Erythroblast (primary cell): ENCODE measurements around the gene SPATA20.

Source experiments
- DNase-seq, 2 experiments: peaks; one replicate each; lab custom pipeline; 2025; lab: John Stamatoyannopoulos, UW
- GATA1 ChIP-seq: IDR thresholded peaks from 2 replicates; pipeline ENCODE4 v1.6.1; 2011; ENCODE audit warnings: low read depth, mild to moderate bottlenecking, control low read depth, low read length, moderate library complexity
- POLR2A ChIP-seq: IDR thresholded peaks from 2 replicates; pipeline ENCODE4 v1.6.1; 2011; ENCODE audit warnings: mild to moderate bottlenecking, low read length

Gene SPATA20

DNA sequence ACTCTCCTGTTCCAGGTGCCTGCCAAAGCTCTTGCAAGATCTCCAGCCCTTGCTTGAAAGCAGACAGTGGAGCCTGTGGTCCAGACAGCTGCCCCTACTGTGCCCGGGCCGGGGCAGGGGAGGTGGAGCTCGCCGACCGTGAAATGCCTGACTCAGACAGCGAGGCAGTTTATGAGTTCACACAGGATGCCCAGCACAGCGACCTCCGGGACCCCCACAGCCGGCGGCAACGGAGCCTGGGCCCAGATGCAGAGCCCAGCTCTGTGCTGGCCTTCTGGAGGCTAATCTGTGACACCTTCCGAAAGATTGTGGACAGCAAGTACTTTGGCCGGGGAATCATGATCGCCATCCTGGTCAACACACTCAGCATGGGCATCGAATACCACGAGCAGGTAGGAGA is 31.2 kb downstream of the SPATA20 start:
- no peak for DNase-seq
- TF ChIP-seq POLR2A = no peak
- no peak for TF ChIP-seq GATA1

DNA sequence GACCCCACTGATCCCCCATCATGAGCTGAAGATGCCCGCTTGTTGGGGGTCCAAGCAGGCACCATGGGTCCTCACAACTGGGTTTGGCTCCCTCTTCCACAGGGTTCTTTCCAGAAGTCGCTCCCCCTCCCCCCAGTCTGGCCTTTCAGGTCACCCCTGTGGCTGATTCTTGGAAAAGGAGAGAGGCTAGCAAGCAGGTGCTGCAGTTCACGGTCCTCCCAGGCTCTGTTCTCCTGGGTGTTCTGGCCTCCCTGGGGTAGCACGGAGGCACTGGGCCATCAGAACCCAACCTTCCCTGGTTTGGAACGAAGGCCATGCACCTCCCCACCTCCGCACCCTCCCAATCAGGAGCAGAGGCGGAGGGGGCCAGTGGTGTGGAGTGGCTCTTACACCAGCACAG is 32.4 kb downstream of the SPATA20 start:
- TF ChIP-seq GATA1 (no peak), POLR2A (no peak)
- no peak for DNase-seq

DNA sequence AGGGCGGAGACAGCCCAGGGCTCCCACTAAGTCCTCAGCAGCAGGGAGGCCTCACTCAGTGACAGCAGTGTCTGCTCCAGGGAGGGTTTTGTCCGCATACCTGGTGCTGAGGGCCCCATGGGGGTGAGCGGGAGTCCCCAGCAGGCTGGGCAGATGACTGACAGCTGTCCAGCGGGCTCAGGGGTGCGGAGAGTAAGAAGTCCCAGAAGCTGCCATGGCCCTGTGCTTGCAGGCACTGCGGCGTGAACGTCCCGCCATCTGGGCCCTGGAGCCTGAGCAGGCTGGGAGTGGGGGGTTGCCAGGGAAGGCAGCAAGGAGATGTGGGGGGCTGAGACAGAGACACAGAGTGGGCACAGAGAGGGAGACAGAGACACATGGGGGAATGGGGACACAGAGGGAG is 33.7 kb downstream of the SPATA20 start:
- no peak for TF ChIP-seq GATA1
- TF ChIP-seq POLR2A = no peak
- DNase-seq = no peak

DNA sequence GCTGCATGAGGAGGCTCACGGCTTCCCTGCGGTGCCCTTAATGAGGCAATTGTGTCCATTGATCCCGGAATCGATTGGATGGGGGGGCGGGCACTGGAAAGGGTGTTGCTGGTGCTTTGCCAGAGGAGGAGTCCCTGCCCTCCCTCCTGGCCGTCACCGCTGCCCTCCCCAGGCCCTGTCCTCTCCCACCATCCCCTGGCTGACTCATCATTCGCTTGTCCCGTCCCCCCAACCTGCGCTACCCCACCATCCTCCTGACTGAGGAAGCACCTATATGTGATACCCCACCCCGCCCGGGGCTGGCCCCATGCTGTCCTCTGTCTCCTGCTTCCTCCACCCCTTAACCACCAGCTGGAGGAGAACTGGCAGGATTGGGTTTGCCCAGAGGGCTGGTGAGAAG is 34.3 kb downstream of the SPATA20 start:
- TF ChIP-seq POLR2A = no peak
- no peak for TF ChIP-seq GATA1
- DNase-seq = no peak

DNA sequence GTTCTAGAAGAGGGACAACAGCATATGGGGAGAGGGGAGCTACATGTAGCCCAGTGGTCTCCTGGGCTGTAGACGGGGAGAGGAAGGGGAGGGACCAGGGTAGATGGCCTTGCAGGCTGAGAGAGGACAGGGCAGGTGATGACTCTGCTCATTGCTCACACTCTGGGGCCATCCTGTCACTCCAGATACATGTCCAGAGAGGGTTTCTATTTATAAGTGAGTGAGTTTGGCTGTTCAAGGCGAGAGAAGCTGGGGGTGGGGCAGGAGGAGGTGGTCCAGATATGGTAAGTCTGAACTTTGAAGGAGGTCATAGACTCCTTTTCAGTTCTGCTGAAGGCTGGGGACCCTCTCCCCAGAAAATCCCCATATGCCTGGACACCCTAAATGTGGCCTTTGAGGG is 35.8 kb downstream of the SPATA20 start:
- TF ChIP-seq POLR2A (no peak), GATA1 (no peak)
- DNase-seq = no peak

DNA sequence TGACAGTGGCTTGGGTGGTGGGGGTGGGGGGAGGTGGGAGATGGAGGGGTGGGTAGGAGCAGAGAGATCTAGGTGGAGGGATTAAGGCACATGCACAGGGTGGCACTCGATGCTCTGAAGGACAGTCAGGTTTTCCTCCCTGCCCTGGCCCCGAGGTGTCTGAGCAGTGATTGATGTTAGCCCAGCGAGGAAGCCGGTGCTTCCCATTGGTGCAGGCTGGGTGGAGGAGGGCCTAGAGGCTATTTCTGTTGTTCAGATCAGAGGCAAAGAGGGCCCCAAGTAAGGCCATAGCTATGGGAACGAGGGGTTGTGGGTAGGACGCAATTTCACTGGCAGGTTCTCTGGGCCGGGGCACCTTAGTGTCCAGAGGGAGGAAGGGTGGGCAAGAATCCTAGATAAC is 36.7 kb downstream of the SPATA20 start:
- TF ChIP-seq POLR2A (no peak), GATA1 (no peak)
- no peak for DNase-seq

DNA sequence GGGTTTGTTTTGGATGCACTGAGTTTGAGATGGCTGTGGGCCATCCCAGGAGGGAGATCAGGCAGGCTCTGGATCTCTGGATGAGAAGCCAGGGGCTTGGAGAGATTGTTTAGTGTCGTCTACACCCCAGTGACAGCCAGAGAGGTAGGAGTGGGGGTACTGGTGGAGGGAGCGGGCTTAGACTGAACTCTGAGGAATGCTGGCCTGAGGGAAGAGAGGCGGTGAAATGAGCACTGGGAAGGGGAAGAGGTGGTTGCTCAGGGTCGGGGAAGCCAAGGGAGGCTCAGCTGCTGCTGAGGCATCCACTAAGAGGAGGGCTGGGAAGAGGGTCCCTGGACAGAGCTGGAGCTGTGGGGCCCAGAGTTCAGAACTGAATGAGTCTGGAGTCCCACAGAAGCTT is 37.1 kb downstream of the SPATA20 start:
- no peak for DNase-seq
- TF ChIP-seq POLR2A = no peak

DNA sequence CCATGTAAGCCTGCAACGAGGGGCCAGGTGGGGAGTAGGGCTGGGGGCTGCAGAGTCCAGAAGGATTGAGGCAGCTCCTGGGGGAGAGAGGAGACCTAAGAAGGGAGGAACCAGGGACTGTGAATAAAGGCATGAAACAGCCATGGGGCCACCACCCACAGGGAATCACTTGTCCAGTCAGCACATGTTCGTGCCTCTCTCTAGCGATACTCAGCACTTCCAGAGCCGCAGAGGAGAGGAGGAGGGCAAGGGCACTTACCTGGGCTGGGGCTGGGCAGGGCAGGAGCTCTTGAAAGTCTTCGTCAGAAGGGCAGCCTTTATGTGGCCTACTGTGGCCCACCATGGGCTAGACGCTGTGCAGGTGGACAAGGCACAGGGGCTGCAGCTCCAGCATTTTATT is 37.8 kb downstream of the SPATA20 start:
- TF ChIP-seq GATA1 (no peak), POLR2A (no peak)
- no peak for DNase-seq

DNA sequence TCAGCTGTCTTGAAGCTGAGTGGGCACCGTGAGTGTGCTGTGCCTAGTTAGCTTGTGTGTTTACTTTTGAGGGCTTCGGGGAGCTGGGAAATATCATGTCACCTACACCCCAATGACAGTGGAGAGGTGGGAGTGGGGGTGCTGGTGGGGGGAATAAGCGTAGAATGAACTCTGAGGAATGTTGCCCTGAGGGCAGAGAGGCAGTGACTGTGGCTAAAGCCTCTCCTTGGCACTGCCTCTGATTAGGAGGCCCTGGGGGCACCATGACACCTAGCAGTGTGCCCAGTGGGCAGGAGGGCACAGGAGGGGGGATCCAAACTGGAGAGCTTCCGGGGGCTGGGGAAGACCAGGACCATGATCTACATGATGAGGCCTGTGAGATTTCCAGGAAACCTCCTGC is 38.4 kb downstream of the SPATA20 start:
- TF ChIP-seq GATA1 (no peak), POLR2A (no peak)
- no peak for DNase-seq

DNA sequence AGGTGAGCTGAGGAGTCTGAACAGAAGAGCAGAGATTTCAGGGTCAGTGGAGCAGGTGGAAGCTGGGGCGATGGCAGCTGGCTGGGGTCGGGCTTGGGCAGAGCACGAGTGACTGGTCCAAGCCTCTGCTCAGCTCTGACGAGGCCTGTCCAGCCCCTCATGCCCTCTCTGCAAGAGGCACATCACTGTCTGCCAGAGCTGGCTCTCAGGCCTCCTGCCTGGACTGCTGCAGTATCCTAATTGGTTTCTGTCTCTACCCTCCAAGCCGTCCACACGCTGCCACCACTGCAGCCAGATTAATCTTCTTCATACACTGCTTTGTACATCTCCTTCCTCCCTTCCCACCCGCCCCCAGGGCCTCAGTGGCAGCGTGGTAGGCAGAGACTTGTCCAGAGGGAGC is 38.9 kb downstream of the SPATA20 start:
- DNase-seq = no peak
- TF ChIP-seq GATA1 (no peak), POLR2A (no peak)

DNA sequence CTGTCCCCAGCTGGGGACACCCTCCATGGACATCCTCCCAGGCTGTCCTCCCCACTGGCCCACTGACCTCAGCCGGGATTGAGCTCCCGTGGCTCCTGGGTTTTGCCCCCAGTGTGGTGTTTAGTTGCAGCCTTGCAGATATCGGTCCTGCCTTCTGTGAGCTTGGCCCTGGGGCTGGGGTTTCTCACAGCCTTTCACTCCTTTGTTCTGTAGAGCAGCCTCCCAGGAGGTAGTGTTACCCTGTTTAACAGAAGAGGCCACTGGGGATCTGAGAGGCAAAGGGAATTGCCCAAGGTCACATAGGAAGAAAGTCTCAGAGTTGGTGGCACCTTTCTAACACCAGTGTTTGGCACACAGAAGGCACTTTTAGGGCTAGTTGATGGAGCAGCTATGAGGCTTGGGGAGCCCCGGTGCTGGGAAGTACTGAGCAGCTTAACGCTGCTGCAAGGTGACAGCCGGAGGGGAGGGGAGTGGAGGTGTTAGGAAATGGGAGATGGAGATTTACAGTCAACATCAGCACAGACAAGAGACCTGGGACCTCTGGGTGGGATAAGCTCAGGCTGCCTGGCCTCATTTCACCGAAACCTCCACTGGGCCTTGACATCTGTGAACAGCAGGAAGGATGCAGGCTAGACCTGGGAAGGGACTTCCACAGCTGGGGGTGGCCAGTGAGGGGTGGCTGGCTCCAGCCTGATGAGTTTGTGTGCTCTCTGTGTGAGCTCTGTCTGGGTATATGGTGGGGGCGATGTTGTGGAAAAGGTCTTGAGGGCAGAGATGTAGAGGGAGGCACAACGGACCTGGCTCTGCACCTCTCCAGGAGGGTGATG is 39.7 kb downstream of the SPATA20 start:
- TF ChIP-seq GATA1 (no peak), POLR2A (no peak)
- no peak for DNase-seq

DNA sequence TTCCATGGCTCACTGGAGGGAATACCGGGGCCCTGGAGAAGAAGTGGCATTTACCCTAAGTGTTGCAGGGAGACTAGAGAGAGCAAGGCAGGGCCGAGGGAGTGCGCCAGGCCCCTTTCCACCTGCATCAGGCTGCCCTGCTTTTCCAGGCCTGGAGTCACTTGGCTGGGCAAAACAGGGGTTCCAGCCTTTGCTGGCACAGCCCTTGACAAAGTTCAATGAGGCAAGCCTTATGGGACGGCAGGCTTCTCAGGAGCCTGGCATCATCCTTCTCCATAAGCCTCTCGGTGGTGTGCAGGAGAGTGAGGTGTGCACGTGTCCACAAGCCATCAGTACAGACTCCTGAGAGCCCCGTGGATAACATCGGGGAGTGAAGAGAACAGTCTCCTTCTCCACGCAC is 40.6 kb downstream of the SPATA20 start:
- no peak for DNase-seq
- TF ChIP-seq GATA1 (no peak), POLR2A (no peak)

DNA sequence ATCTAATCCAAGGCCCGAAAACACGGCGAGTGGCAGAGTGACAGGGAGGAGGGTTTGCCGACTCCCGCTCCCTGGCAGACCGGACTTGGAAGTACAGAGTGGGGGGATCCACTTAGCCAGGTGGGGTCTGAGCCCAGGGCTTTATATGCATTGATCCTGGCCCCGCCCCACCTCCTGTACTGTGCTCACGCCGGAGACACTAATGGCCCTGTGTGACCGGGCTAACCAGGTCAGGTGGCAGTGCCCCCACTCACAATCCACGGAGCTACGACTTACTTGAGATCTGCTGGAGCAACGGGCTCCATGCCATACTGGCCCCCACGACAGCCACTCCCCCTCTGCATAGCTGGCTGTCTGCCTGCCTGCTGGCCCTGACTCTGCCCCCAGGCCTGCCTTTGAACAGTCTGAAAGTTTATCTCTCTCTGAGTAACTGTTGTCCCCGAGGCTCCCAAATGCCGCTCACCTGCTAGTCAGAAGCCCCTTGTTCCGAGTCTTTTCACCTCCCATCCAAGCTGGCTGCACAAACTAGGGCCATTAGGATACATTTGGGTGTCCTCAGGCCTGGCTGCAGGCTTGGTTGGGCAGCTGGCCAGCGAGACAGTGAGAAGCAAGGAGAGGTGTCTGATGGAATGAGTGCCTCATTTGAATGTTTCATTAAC is 41.5 kb downstream of the SPATA20 start:
- DNase-seq = no peak
- TF ChIP-seq POLR2A (no peak), GATA1 (no peak)

DNA sequence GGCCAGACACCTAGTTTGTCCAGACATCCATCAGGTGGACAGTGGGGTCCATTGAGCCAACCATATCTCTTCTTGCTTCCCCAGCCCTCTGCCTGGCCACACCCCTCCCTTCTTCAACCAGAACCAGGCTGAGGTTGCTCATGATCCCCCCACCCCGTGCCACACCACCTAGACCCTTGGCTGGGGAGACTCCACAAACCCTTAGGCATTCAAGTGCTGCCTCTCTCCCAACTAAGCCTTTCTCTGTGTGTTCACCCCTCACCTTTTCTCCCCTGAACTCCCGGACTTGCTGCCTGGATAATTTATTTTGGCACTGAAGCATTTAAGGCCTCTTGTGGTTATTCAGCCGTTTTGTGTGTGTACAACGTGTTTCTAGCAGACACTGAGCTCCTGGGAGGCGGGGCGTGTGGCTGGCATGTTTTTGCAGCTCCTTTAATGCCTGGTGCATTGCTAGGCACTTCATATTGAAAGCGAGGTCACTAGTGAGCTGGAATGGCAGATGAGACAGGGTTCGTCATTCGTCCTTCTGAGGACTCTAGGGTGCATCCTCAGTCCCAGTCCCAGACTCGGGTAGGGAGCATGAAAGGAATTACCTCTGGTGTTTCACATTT is 42.2 kb downstream of the SPATA20 start:
- no peak for DNase-seq
- no peak for TF ChIP-seq GATA1
- no peak for TF ChIP-seq POLR2A
